Natural killer cell (primary cell): ENCODE measurements around the gene KANK2. TPM values are rescaled to one million over a fixed set of nuclear protein-coding genes. Genes with fewer than 3 reads are reported as not detected.
"Not testable (repeated sequence)": the region's sequence is repeated elsewhere in the genome, so short reads cannot be mapped to it uniquely, and the experiment has no call there.

Source experiments
- ATAC-seq, 3 donors: fragments of 150-1000 bp in 2 of 3; fragments of 200-7000 bp in 1 of 3; cut with Tn5 transposase; 1 replicate in 1 of 3; 2 replicates in 2 of 3; pipeline ENCODE4 v1.10.0; 2021; ENCODE audit warnings: mild to moderate bottlenecking in 2 of 3, moderate library complexity in 2 of 3
- DNase-seq, 2 donors: peaks; one replicate each; pipeline versions ENCODE4 v3.0.0 to v3.0.0-alpha.2; 2013 to 2021; ENCODE audit warnings: mixed read lengths in 1 of 2
- H3K27ac ChIP-seq: one replicate; pipeline ENCODE4 v1.5.1; 2013; ENCODE audit warnings: mild to moderate bottlenecking, low read length
- H3K27me3 ChIP-seq: one replicate; pipeline ENCODE4 v1.6.1; 2013; ENCODE audit warnings: low read length; ENCODE audit not compliant: control insufficient read depth, insufficient read depth
- H3K36me3 ChIP-seq: one replicate; pipeline ENCODE4 v1.6.1; 2013; ENCODE audit warnings: low read length; ENCODE audit not compliant: control insufficient read depth, insufficient read depth
- H3K4me1 ChIP-seq: one replicate; pipeline ENCODE4 v1.6.1; 2013; ENCODE audit warnings: low read length; ENCODE audit not compliant: control insufficient read depth, insufficient read depth
- H3K4me3 ChIP-seq: one replicate; pipeline ENCODE4 v1.5.1; 2013; ENCODE audit warnings: low read length
- H3K9me3 ChIP-seq: one replicate; pipeline ENCODE4 v1.6.1; 2013; ENCODE audit warnings: low read length; ENCODE audit not compliant: control insufficient read depth, insufficient read depth
- H3K27ac Mint-ChIP-seq, 2 donors: one replicate each; pipeline ENCODE4 v1.8.0; 2022; ENCODE audit warnings: mild to moderate bottlenecking in 2 of 2, mixed read lengths in 2 of 2, moderate library complexity in 1 of 2
- H3K27me3 Mint-ChIP-seq, 2 donors: one replicate each; pipeline ENCODE4 v1.8.0; 2022; ENCODE audit warnings: low read depth in 2 of 2, mixed read lengths in 2 of 2
- H3K36me3 Mint-ChIP-seq: one replicate; pipeline ENCODE4 v1.8.0; 2022; ENCODE audit warnings: mixed read lengths
- H3K4me1 Mint-ChIP-seq, 2 donors: one replicate each; pipeline ENCODE4 v1.8.0; 2022; ENCODE audit warnings: mixed read lengths in 2 of 2
- H3K4me3 Mint-ChIP-seq: one replicate; pipeline ENCODE4 v1.8.0; 2022; ENCODE audit warnings: mild to moderate bottlenecking, moderate library complexity, mixed read lengths
- H3K9me3 Mint-ChIP-seq, 2 donors: one replicate each; pipeline ENCODE4 v1.8.0; 2022; ENCODE audit warnings: mixed read lengths in 2 of 2
- CTCF ChIP-seq: fragments of 200-600 bp; IDR thresholded peaks from one replicate; pipeline ENCODE4 v1.8.0; 2022; ENCODE audit warnings: antibody characterized with exemption
- WGBS: methylation state at CpG from one replicate; pipeline ENCODE4 v1.1.7; 2013; ENCODE audit warnings: missing lambda C conversion rate; ENCODE audit not compliant: insufficient coverage; 5-methylcytosine and 5-hydroxymethylcytosine counted together
- intact Hi-C: fragments of 100-400 bp; cut with micrococcal nuclease; formaldehyde crosslinking; loops from one replicate; pipeline ENCODE4 v1.14.2; 2022
- total RNA-seq, 4 donors: library from RNA; stranded (reverse); fragments of 120-200 nt in 1 of 4; gene quantifications; one replicate each; pipeline versions ENCODE4 v1.2.3 to v1.2.4, GENCODE V29; 2013 to 2022

The KANK2 gene
- total RNA-seq, 3 donors from 2014 or later (not counting 1 experiment from before 2014, with no cell fraction given) = 0.82 to 1.3 (median 0.85) TPM

GRCh38 chr19:11179716-11180297 lies 17.5 kb downstream of the KANK2 start:
- H3K4me1 ChIP-seq = no peaks in the 10 kb centered on the region
- Mint-ChIP-seq H3K9me3 (no peaks in the 10 kb centered on the region), H3K36me3 (no peaks in the 10 kb centered on the region), H3K27ac (no peak overlapping the region), H3K4me1 (no peaks in the 10 kb centered on the region), H3K4me3 (no peak overlapping the region), H3K27me3 (no peaks in the 10 kb centered on the region)
- TF ChIP-seq CTCF = no peak
- 54% methylated on average over 10 of the region's 11 CpGs for WGBS
- no peaks in the 10 kb centered on the region for H3K9me3 ChIP-seq
- no peaks in the 10 kb centered on the region for H3K27me3 ChIP-seq
- ATAC-seq (no peak), DNase-seq (no peak)
- intact Hi-C loops = no loop called here
- no peak overlapping the region for H3K27ac ChIP-seq
- no peaks in the 10 kb centered on the region for H3K36me3 ChIP-seq
- H3K4me3 ChIP-seq = no peak overlapping the region

GRCh38 chr19:11179145-11179465 lies 18.2 kb downstream of the KANK2 start:
- WGBS = 84% methylated on average over 9 of the region's 9 CpGs
- H3K4me1 Mint-ChIP-seq, H3K27me3 Mint-ChIP-seq: not testable (repeated sequence)

GRCh38 chr19:11177592-11177991 lies 19.8 kb downstream of the KANK2 start:
- 92% methylated on average over 9 of the region's 9 CpGs for WGBS
- H3K4me3 Mint-ChIP-seq = no peak overlapping the region

More at GRCh38 chr19:11179145-11179465, 18.2 kb downstream of the KANK2 start:
- H3K4me1 ChIP-seq, H3K36me3 Mint-ChIP-seq, H3K27ac ChIP-seq, intact Hi-C loops, DNase-seq, H3K4me3 Mint-ChIP-seq, ATAC-seq, H3K27ac Mint-ChIP-seq, H3K9me3 Mint-ChIP-seq, H3K4me3 ChIP-seq, H3K9me3 ChIP-seq, H3K36me3 ChIP-seq, H3K27me3 ChIP-seq: not testable (repeated sequence)

GRCh38 chr19:11176466-11177193 lies 20.7 kb downstream of the KANK2 start:
- intact Hi-C loops = no loop called here
- H3K9me3 Mint-ChIP-seq = no peaks in the 10 kb centered on the region
- H3K36me3 Mint-ChIP-seq = no peaks in the 10 kb centered on the region
- H3K9me3 ChIP-seq = no peaks in the 10 kb centered on the region
- no peaks in the 10 kb centered on the region for H3K4me1 ChIP-seq
- TF ChIP-seq CTCF = no peak
- no peaks in the 10 kb centered on the region for H3K36me3 ChIP-seq
- H3K27me3 Mint-ChIP-seq = no peaks in the 10 kb centered on the region
- H3K27ac ChIP-seq = no peak overlapping the region
- H3K27ac Mint-ChIP-seq = no peak overlapping the region
- ATAC-seq = no peak
- no peaks in the 10 kb centered on the region for H3K27me3 ChIP-seq
- H3K4me3 ChIP-seq = no peak overlapping the region
- DNase-seq = no peak
- H3K4me1 Mint-ChIP-seq = no peaks in the 10 kb centered on the region
- 96% methylated on average over 16 of the region's 18 CpGs for WGBS
- no peak overlapping the region for H3K4me3 Mint-ChIP-seq

More at GRCh38 chr19:11177592-11177991, 19.8 kb downstream of the KANK2 start:
- Mint-ChIP-seq H3K9me3 (no peaks in the 10 kb centered on the region), H3K36me3 (no peaks in the 10 kb centered on the region), H3K27ac (no peak overlapping the region), H3K27me3 (no peaks in the 10 kb centered on the region), H3K4me1 (no peaks in the 10 kb centered on the region)
- no peak overlapping the region for H3K4me3 ChIP-seq
- no peaks in the 10 kb centered on the region for H3K4me1 ChIP-seq
- no peaks in the 10 kb centered on the region for H3K36me3 ChIP-seq
- TF ChIP-seq CTCF = no peak
- H3K27me3 ChIP-seq = no peaks in the 10 kb centered on the region
- no peaks in the 10 kb centered on the region for H3K9me3 ChIP-seq
- no peak overlapping the region for H3K27ac ChIP-seq
- intact Hi-C loops = no loop called here
- ATAC-seq = no peak
- no peak for DNase-seq
